PFSK-1 (cell line): ENCODE data around the gene USP9X.
A peak's percentile ranks its signal among the peaks of the same experiment; 100 is the strongest.

Source experiments
- FOXP2 ChIP-seq: optimal IDR thresholded peaks from 2 replicates; pipeline ENCODE3; 2011; ENCODE audit warnings: borderline replicate concordance, control low read depth, inconsistent platforms; ENCODE audit not compliant: insufficient read depth; ENCODE audit errors: extremely low read length, extremely low read depth
- POLR2AphosphoS5 ChIP-seq: IDR thresholded peaks from 2 replicates; pipeline ENCODE4 v1.6.1; 2012; ENCODE audit warnings: low read depth, mild to moderate bottlenecking, control low read depth, low read length, moderate library complexity
- SIN3A ChIP-seq: IDR thresholded peaks from 2 replicates; pipeline ENCODE4 v1.6.1; 2012; ENCODE audit warnings: mild to moderate bottlenecking, low read length, moderate library complexity, borderline replicate concordance; ENCODE audit not compliant: insufficient read depth
- TAF1 ChIP-seq: IDR thresholded peaks from 2 replicates; pipeline ENCODE4 v1.6.1; 2012; ENCODE audit warnings: low read length, control low read depth, borderline replicate concordance; ENCODE audit not compliant: insufficient read depth
- TF ChIP-seq, protein P1 (sequence below), 2 experiments: IDR thresholded peaks; 2 replicates each; pipeline versions ENCODE4 v1.6.1 to v1.8.0; 2011 to 2012; ENCODE audit warnings: low read depth in 2 of 2, low read length in 2 of 2, control low read depth in 1 of 2, inconsistent platforms in 1 of 2, mild to moderate bottlenecking in 1 of 2, moderate library complexity in 1 of 2; ENCODE audit not compliant: insufficient read depth in 1 of 2

The USP9X gene

GRCh38 chrX:41085512-41085877 lies 250 bp downstream of the USP9X start:
- no peak for TF ChIP-seq POLR2AphosphoS5
- no peak for TF ChIP-seq SIN3A
- TF ChIP-seq FOXP2, result no peak
- TF ChIP-seq, protein P1, sequence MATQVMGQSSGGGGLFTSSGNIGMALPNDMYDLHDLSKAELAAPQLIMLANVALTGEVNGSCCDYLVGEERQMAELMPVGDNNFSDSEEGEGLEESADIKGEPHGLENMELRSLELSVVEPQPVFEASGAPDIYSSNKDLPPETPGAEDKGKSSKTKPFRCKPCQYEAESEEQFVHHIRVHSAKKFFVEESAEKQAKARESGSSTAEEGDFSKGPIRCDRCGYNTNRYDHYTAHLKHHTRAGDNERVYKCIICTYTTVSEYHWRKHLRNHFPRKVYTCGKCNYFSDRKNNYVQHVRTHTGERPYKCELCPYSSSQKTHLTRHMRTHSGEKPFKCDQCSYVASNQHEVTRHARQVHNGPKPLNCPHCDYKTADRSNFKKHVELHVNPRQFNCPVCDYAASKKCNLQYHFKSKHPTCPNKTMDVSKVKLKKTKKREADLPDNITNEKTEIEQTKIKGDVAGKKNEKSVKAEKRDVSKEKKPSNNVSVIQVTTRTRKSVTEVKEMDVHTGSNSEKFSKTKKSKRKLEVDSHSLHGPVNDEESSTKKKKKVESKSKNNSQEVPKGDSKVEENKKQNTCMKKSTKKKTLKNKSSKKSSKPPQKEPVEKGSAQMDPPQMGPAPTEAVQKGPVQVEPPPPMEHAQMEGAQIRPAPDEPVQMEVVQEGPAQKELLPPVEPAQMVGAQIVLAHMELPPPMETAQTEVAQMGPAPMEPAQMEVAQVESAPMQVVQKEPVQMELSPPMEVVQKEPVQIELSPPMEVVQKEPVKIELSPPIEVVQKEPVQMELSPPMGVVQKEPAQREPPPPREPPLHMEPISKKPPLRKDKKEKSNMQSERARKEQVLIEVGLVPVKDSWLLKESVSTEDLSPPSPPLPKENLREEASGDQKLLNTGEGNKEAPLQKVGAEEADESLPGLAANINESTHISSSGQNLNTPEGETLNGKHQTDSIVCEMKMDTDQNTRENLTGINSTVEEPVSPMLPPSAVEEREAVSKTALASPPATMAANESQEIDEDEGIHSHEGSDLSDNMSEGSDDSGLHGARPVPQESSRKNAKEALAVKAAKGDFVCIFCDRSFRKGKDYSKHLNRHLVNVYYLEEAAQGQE (IDR thresholded peaks at IDR 0.05; ENCODE audit: insufficient read depth in 1 of 2, low read depth in 2 of 2, low read length in 2 of 2), result no peak
- no peak for TF ChIP-seq TAF1

- TF ChIP-seq FOXP2 (no peak), SIN3A (peak; percentile 42; the same call in 1 of the 2 replicates)
Observed at GRCh38 chrX:41085878-41086626, 807 bp downstream of the USP9X start.

- TF ChIP-seq, protein P1 (IDR thresholded peaks at IDR 0.05; ENCODE audit: insufficient read depth in 1 of 2, low read depth in 2 of 2, low read length in 2 of 2), result no peak
Observed at GRCh38 chrX:41086627-41086932, 1.3 kb downstream of the USP9X start.

- TF ChIP-seq POLR2AphosphoS5 (no peak), TAF1 (no peak), SIN3A (no peak), FOXP2 (no peak)
- TF ChIP-seq, protein P1 (IDR thresholded peaks at IDR 0.05; ENCODE audit: insufficient read depth in 1 of 2, low read depth in 2 of 2, low read length in 2 of 2), result no peak
Observed at GRCh38 chrX:41087201-41087600, 2.0 kb downstream of the USP9X start.

GRCh38 chrX:41090568-41091238 lies 5.5 kb downstream of the USP9X start:
- TF ChIP-seq FOXP2 (no peak), POLR2AphosphoS5 (no peak), TAF1 (no peak), SIN3A (no peak)
- TF ChIP-seq, protein P1 (IDR thresholded peaks at IDR 0.05; ENCODE audit: insufficient read depth in 1 of 2, low read depth in 2 of 2, low read length in 2 of 2), result no peak
